Right renal cortex interstitium (tissue), 3 donors: Measurements from ENCODE around the gene CAPZB. TPM values are rescaled to one million over a fixed set of nuclear protein-coding genes. Genes with fewer than 3 reads are reported as not detected.
A peak's percentile ranks its signal among the peaks of the same experiment; 100 is the strongest.

ENCODE experiments used
- DNase-seq, 3 donors: peaks; one replicate each; pipeline ENCODE4 v3.0.0-alpha.2; 2013; ENCODE audit warnings: low read depth in 3 of 3, low spot score in 2 of 3
- polyA plus RNA-seq, 3 donors: library from polyadenylated mRNA; unstranded; fragments of 120-200 nt; gene quantifications; one replicate each; pipeline ENCODE4 v1.2.1, GENCODE V29; 2013; ENCODE audit not compliant: insufficient read length in 3 of 3

Gene CAPZB
- polyA plus RNA-seq, 3 donors, result 233 to 248 (median 244) TPM

GRCh38 chr1:19391596-19391981 lies 93.8 kb downstream of the CAPZB start:
- no peak for DNase-seq

GRCh38 chr1:19390901-19391595 lies 94.3 kb downstream of the CAPZB start:
- peak; percentile 57 to 64 (median 63) for DNase-seq

GRCh38 chr1:19390166-19390850 lies 95.0 kb downstream of the CAPZB start:
- DNase-seq, result no peak

GRCh38 chr1:19388980-19389379 lies 96.4 kb downstream of the CAPZB start:
- no peak for DNase-seq

GRCh38 chr1:19387045-19387467 lies 98.3 kb downstream of the CAPZB start:
- no peak for DNase-seq

GRCh38 chr1:19385869-19386591 lies 99.3 kb downstream of the CAPZB start:
- no peak for DNase-seq

- no peak for DNase-seq
Observed at GRCh38 chr1:19385221-19385620, 100.1 kb downstream of the CAPZB start.

GRCh38 chr1:19384772-19385187 lies 100.6 kb downstream of the CAPZB start:
- no peak for DNase-seq

GRCh38 chr1:19384113-19384512 lies 101.2 kb downstream of the CAPZB start:
- DNase-seq, result no peak

GRCh38 chr1:19382222-19382621 lies 103.1 kb downstream of the CAPZB start:
- no peak for DNase-seq

GRCh38 chr1:19381261-19381660 lies 104.1 kb downstream of the CAPZB start:
- no peak for DNase-seq

GRCh38 chr1:19377812-19378718 lies 107.3 kb downstream of the CAPZB start:
- no peak for DNase-seq

GRCh38 chr1:19376428-19377372 lies 108.6 kb downstream of the CAPZB start:
- DNase-seq, result no peak

GRCh38 chr1:19375631-19376400 lies 109.5 kb downstream of the CAPZB start:
- no peak for DNase-seq

GRCh38 chr1:19374926-19375325 lies 110.4 kb downstream of the CAPZB start:
- no peak for DNase-seq

GRCh38 chr1:19374083-19374801 lies 111.1 kb downstream of the CAPZB start:
- no peak for DNase-seq

GRCh38 chr1:19373211-19374082 lies 111.9 kb downstream of the CAPZB start:
- DNase-seq, result no peak
